ENCODE measurements around the gene CHRDL2.

Gene CHRDL2

GRCh38 chr11:74717221-74717969, 13.8 kb downstream of the CHRDL2 start:
- no peak for DNase-seq
- no peak overlapping the region for H3K9ac ChIP-seq (ENCODE audit: low read length)
- H4K91ac ChIP-seq (ENCODE audit: low read depth, low read length), result no peak overlapping the region
- no peak overlapping the region for H4K12ac ChIP-seq (ENCODE audit: low read depth, low read length)
- H2AFZ ChIP-seq (ENCODE audit: insufficient read depth, low read length, poor library complexity), result no peak overlapping the region
- no peak overlapping the region for H3K4ac ChIP-seq (ENCODE audit: low read depth, low read length)
- H2BK5ac ChIP-seq (ENCODE audit: low read depth, low read length, poor library complexity), result no peak overlapping the region
- H2BK12ac ChIP-seq (ENCODE audit: low read length), result no peak overlapping the region
- no peak overlapping the region for H3K27ac ChIP-seq (ENCODE audit: low read depth, low read length)
- no peaks in the 10 kb centered on the region for H3K79me2 ChIP-seq (ENCODE audit: control insufficient read depth, insufficient read depth, low read length, poor library complexity)
- no peaks in the 10 kb centered on the region for H3K4me1 ChIP-seq (ENCODE audit: control insufficient read depth in 1 of 2, insufficient read depth in 2 of 2, low read length in 2 of 2)
- no peak overlapping the region for H3K14ac ChIP-seq (ENCODE audit: low read length)
- H2AK5ac ChIP-seq (ENCODE audit: low read length), result no peak overlapping the region
- no peaks in the 10 kb centered on the region for H3K36me3 ChIP-seq (ENCODE audit: control insufficient read depth in 1 of 2, insufficient read depth in 2 of 2, low read length in 2 of 2)
- H3K79me1 ChIP-seq (ENCODE audit: low read length), result no peaks in the 10 kb centered on the region
- no peak overlapping the region for H4K8ac ChIP-seq (ENCODE audit: low read depth, low read length)
- H3K18ac ChIP-seq (ENCODE audit: low read length), result no peak overlapping the region
- H3K9me3 ChIP-seq (ENCODE audit: insufficient read depth, low read depth, low read length), result no peaks in the 10 kb centered on the region
- H3K4me3 ChIP-seq (ENCODE audit: low read depth, low read length), result no peak overlapping the region
- H3K4me2 ChIP-seq (ENCODE audit: low read length), result no peak overlapping the region
- H3K27me3 ChIP-seq (ENCODE audit: insufficient read depth, low read length), result no peaks in the 10 kb centered on the region
- no CpG with 5 or more reads among the region's 5 CpGs for WGBS (ENCODE audit: extremely low coverage, insufficient coverage, insufficient read length)
- no peak overlapping the region for H2BK120ac ChIP-seq (ENCODE audit: insufficient read depth, low read length, poor library complexity)
- no peak overlapping the region for H3K23ac ChIP-seq (ENCODE audit: low read length)

- H3K4me2 ChIP-seq (ENCODE audit: low read length), result no peak overlapping the region
- no peak overlapping the region for H4K91ac ChIP-seq (ENCODE audit: low read depth, low read length)
- no peak overlapping the region for H3K4me3 ChIP-seq (ENCODE audit: low read depth, low read length)
- no peaks in the 10 kb centered on the region for H3K79me1 ChIP-seq (ENCODE audit: low read length)
- H3K79me2 ChIP-seq (ENCODE audit: control insufficient read depth, insufficient read depth, low read length, poor library complexity), result no peaks in the 10 kb centered on the region
- no peak overlapping the region for H2AK5ac ChIP-seq (ENCODE audit: low read length)
- no peaks in the 10 kb centered on the region for H3K27me3 ChIP-seq (ENCODE audit: insufficient read depth, low read length)
- H2BK5ac ChIP-seq (ENCODE audit: low read depth, low read length, poor library complexity), result no peak overlapping the region
- no peak overlapping the region for H3K9ac ChIP-seq (ENCODE audit: low read length)
- H4K12ac ChIP-seq (ENCODE audit: low read depth, low read length), result no peak overlapping the region
- no peak overlapping the region for H2BK120ac ChIP-seq (ENCODE audit: insufficient read depth, low read length, poor library complexity)
- no peak overlapping the region for H3K18ac ChIP-seq (ENCODE audit: low read length)
- peaks cover 6 to 7% of the 10 kb centered on the region in 2 experiments for H3K4me1 ChIP-seq (ENCODE audit: control insufficient read depth in 1 of 2, insufficient read depth in 2 of 2, low read length in 2 of 2)
- DNase-seq, result no peak
- H3K14ac ChIP-seq (ENCODE audit: low read length), result no peak overlapping the region
- H4K8ac ChIP-seq (ENCODE audit: low read depth, low read length), result no peak overlapping the region
- peaks cover 2% of the 10 kb centered on the region for H3K9me3 ChIP-seq (ENCODE audit: insufficient read depth, low read depth, low read length)
- WGBS (ENCODE audit: extremely low coverage, insufficient coverage, insufficient read length), result no CpG with 5 or more reads among the region's 7 CpGs
- no peak overlapping the region for H3K27ac ChIP-seq (ENCODE audit: low read depth, low read length)
- H2BK12ac ChIP-seq (ENCODE audit: low read length), result no peak overlapping the region
- no peak overlapping the region for H3K23ac ChIP-seq (ENCODE audit: low read length)
- no peak overlapping the region for H3K4ac ChIP-seq (ENCODE audit: low read depth, low read length)
- H3K36me3 ChIP-seq (ENCODE audit: control insufficient read depth in 1 of 2, insufficient read depth in 2 of 2, low read length in 2 of 2), result no peaks in the 10 kb centered on the region
- H2AFZ ChIP-seq (ENCODE audit: insufficient read depth, low read length, poor library complexity), result no peak overlapping the region
These were observed 16.3 kb downstream of the CHRDL2 start for GRCh38 chr11:74714904-74715303.

DNA sequence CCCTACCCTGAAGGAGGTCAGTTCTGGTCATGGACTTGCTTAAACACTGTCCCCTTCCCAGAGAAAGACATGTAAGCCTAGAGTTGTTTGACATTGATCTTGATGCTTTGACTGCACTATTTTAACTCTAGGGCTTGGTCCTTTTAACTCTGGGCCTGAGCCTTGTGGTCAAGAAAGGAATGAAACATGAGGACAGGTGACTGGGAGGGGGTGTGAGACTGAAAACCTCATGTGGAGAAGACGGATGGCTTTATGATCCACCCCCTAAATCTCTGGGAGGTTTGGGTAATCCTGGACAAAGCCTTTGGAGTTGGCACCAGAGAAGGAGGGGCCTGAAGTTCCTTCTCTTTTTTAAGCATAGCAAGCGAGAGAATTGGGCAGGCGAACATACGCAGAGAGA, 17.5 kb downstream of the CHRDL2 start:
- Histone ChIP-seq H3K79me1 (ENCODE audit: low read length) (no peaks in the 10 kb centered on the region), H2BK120ac (ENCODE audit: insufficient read depth, low read length, poor library complexity) (no peak overlapping the region), H3K27ac (ENCODE audit: low read depth, low read length) (no peak overlapping the region), H3K4me2 (ENCODE audit: low read length) (no peak overlapping the region), H4K91ac (ENCODE audit: low read depth, low read length) (no peak overlapping the region), H3K18ac (ENCODE audit: low read length) (no peak overlapping the region), H2AFZ (ENCODE audit: insufficient read depth, low read length, poor library complexity) (no peak overlapping the region), H3K4me1 (ENCODE audit: control insufficient read depth in 1 of 2, insufficient read depth in 2 of 2, low read length in 2 of 2) (peaks cover 7 to 11% of the 10 kb centered on the region in 2 experiments), H3K79me2 (ENCODE audit: control insufficient read depth, insufficient read depth, low read length, poor library complexity) (no peaks in the 10 kb centered on the region), H3K14ac (ENCODE audit: low read length) (no peak overlapping the region), H3K9ac (ENCODE audit: low read length) (no peak overlapping the region), H3K36me3 (ENCODE audit: control insufficient read depth in 1 of 2, insufficient read depth in 2 of 2, low read length in 2 of 2) (no peaks in the 10 kb centered on the region), H4K12ac (ENCODE audit: low read depth, low read length) (no peak overlapping the region), H3K23ac (ENCODE audit: low read length) (no peak overlapping the region), H3K4ac (ENCODE audit: low read depth, low read length) (no peak overlapping the region), H2AK5ac (ENCODE audit: low read length) (no peak overlapping the region), H3K4me3 (ENCODE audit: low read depth, low read length) (no peak overlapping the region), H2BK12ac (ENCODE audit: low read length) (no peak overlapping the region), H4K8ac (ENCODE audit: low read depth, low read length) (no peak overlapping the region), H3K27me3 (ENCODE audit: insufficient read depth, low read length) (no peaks in the 10 kb centered on the region), H3K9me3 (ENCODE audit: insufficient read depth, low read depth, low read length) (peaks cover 2% of the 10 kb centered on the region), H2BK5ac (ENCODE audit: low read depth, low read length, poor library complexity) (no peak overlapping the region)
- DNase-seq, result no peak
- no CpG with 5 or more reads among the region's 4 CpGs for WGBS (ENCODE audit: extremely low coverage, insufficient coverage, insufficient read length)

DNA sequence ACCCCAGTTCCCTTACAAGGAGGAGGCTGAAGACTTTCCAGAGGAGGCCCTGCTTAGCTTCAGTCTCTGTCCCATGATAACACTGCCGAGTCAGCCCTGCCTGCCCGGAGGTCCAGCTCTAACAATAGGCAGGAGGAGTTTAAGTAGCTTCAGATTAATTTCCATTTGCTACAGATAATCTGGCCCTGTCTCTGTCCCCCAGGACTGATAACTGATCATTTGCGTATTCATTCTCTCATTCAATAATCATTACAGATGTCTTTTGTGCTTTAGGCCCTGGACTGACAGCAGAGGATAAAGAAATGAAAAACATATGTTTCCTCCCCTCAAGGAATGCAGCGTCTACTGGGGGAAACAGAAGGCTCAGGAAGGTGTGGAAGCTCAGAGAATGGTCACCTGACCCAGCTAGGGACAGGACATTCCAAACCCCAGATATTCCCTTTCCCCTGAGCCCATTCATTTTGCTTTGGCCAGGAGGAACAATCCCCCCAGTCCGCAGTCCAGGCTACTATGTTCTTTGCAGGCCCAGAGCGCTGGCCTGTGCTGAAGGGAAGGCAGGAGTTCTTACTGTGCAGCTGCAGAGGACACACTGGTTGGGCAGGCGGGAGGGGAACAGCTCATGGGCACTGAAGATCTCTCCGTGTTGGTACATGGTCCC, 20.8 kb downstream of the CHRDL2 start:
- H3K4ac ChIP-seq (ENCODE audit: low read depth, low read length), result no peak overlapping the region
- H4K91ac ChIP-seq (ENCODE audit: low read depth, low read length), result no peak overlapping the region
- peak overlapping the region; percentile 13 for H2AFZ ChIP-seq (ENCODE audit: insufficient read depth, low read length, poor library complexity)
- H4K12ac ChIP-seq (ENCODE audit: low read depth, low read length), result no peak overlapping the region
- no peak overlapping the region for H3K14ac ChIP-seq (ENCODE audit: low read length)
- H3K4me2 ChIP-seq (ENCODE audit: low read length), result no peak overlapping the region
- no peaks in the 10 kb centered on the region for H3K79me2 ChIP-seq (ENCODE audit: control insufficient read depth, insufficient read depth, low read length, poor library complexity)
- peaks cover 2% of the 10 kb centered on the region for H3K9me3 ChIP-seq (ENCODE audit: insufficient read depth, low read depth, low read length)
- WGBS (ENCODE audit: extremely low coverage, insufficient coverage, insufficient read length), result no CpG with 5 or more reads among the region's 8 CpGs
- peak overlapping the region; percentile 30 for H2BK12ac ChIP-seq (ENCODE audit: low read length)
- no peaks in the 10 kb centered on the region for H3K36me3 ChIP-seq (ENCODE audit: control insufficient read depth in 1 of 2, insufficient read depth in 2 of 2, low read length in 2 of 2)
- H3K4me3 ChIP-seq (ENCODE audit: low read depth, low read length), result no peak overlapping the region
- no peak overlapping the region for H3K9ac ChIP-seq (ENCODE audit: low read length)
- H4K8ac ChIP-seq (ENCODE audit: low read depth, low read length), result peak overlapping the region; percentile 36
- no peak overlapping the region for H2BK5ac ChIP-seq (ENCODE audit: low read depth, low read length, poor library complexity)
- no peak overlapping the region for H3K23ac ChIP-seq (ENCODE audit: low read length)
- H2AK5ac ChIP-seq (ENCODE audit: low read length), result no peak overlapping the region
- DNase-seq, result peak in 1 of 2 donors; percentile 12
- peak overlapping the region; percentile 20 for H2BK120ac ChIP-seq (ENCODE audit: insufficient read depth, low read length, poor library complexity)
- no peak overlapping the region for H3K18ac ChIP-seq (ENCODE audit: low read length)
- H3K27ac ChIP-seq (ENCODE audit: low read depth, low read length), result no peak overlapping the region
- peaks cover 7 to 12% of the 10 kb centered on the region in 2 experiments for H3K4me1 ChIP-seq (ENCODE audit: control insufficient read depth in 1 of 2, insufficient read depth in 2 of 2, low read length in 2 of 2)
- no peaks in the 10 kb centered on the region for H3K79me1 ChIP-seq (ENCODE audit: low read length)
- H3K27me3 ChIP-seq (ENCODE audit: insufficient read depth, low read length), result no peaks in the 10 kb centered on the region
